Body of pancreas (tissue), 4 donors: ENCODE results near the gene MAPK11.

ENCODE experiments used
- CTCF ChIP-seq, 7 experiments: fragments of 450-650 bp in 4 of 7; fragments of 200-600 bp in 3 of 7; sonication (generic) in 3 of 7; IDR thresholded peaks; one replicate each; pipeline ENCODE4 v1.5.1; 2016 to 2019; ENCODE audit warnings: antibody characterized with exemption in 7 of 7
- POLR2A ChIP-seq, 3 donors: fragments of 450-650 bp; IDR thresholded peaks; one replicate each; pipeline ENCODE4 v1.6.1; 2016; ENCODE audit warnings: antibody characterized with exemption in 3 of 3, mild to moderate bottlenecking in 2 of 3

GRCh38 chr22:50244420-50245213, 25.6 kb downstream of the MAPK11 start, which contains the start of gene TUBGCP6:
- TF ChIP-seq CTCF (IDR thresholded peaks at IDR 0.05) (peak in 5 of 7 experiments; percentile 33 to 64 (median 44)), POLR2A (IDR thresholded peaks at IDR 0.05) (peak; percentile 77 to 90 (median 87))
